ENCODE data around the gene RPL10. TPM values are rescaled to one million over a fixed set of nuclear protein-coding genes. Genes with fewer than 3 reads are reported as not detected.

Gene RPL10
- total RNA-seq, 1 experiment from 2014 or later, result 3,447 TPM

GRCh38 chrX:154439841-154440240 lies 41.7 kb downstream of the RPL10 start:
- Histone ChIP-seq H3K27me3 (ENCODE audit: insufficient read depth, low read depth) (no peaks in the 10 kb centered on the region), H3K4me1 (replicated peaks; ENCODE audit: insufficient read depth) (peaks cover 7% of the 10 kb centered on the region; the same call in 1 of the 2 replicates), H3K9me3 (ENCODE audit: insufficient read depth, low read depth) (no peaks in the 10 kb centered on the region), H2AFZ (no peak overlapping the region), H3K36me3 (ENCODE audit: low read depth) (no peaks in the 10 kb centered on the region), H3K9me2 (ENCODE audit: insufficient read depth) (no peaks in the 10 kb centered on the region), H3K4me2 (no peak overlapping the region), H3K79me2 (ENCODE audit: low read depth) (peaks cover 20% of the 10 kb centered on the region), H3F3A (ENCODE audit: insufficient read depth, low read depth) (peaks cover 13% of the 10 kb centered on the region; the same call in 1 of the 2 replicates), H4K20me1 (ENCODE audit: insufficient read depth) (no peaks in the 10 kb centered on the region), H3K4me3 (no peak overlapping the region), H3K27ac (no peak overlapping the region)
- intact Hi-C loops (cut with micrococcal nuclease; ENCODE audit: unreplicated experiment), result loop anchor here (5.0 kb wide), 1 partner anchor 43 kb away; the partner anchor contains the start of gene RPL10
- no peak for DNase-seq
- POLR2A ChIA-PET (ENCODE audit: unreplicated experiment), result no interaction called here
- CTCF ChIA-PET, result no interaction called here
- BruUV-seq (replicated peaks), result no TSS peak
- TF ChIP-seq CTCF (conservative IDR thresholded peaks at IDR 0.05), result no peak
- TF ChIP-seq EZH2 (IDR thresholded peaks at IDR 0.05; ENCODE audit: low read depth), result no peak

GRCh38 chrX:154440623-154441357 lies 42.6 kb downstream of the RPL10 start:
- CTCF ChIA-PET, result no interaction called here
- no peaks in the 10 kb centered on the region for H3K9me3 ChIP-seq (ENCODE audit: insufficient read depth, low read depth)
- no peak overlapping the region for H3K4me3 ChIP-seq
- H3K27me3 ChIP-seq (ENCODE audit: insufficient read depth, low read depth), result no peaks in the 10 kb centered on the region
- no peak overlapping the region for H3K4me2 ChIP-seq
- POLR2A ChIA-PET (ENCODE audit: unreplicated experiment), result interaction anchor here (0.6 to 0.7 kb wide), 2 partner anchors 66 to 622 kb away, joined by 4 read pairs; partner anchors contain the start of gene FLNA
- no peaks in the 10 kb centered on the region for H3K36me3 ChIP-seq (ENCODE audit: low read depth)
- no TSS peak for BruUV-seq (replicated peaks)
- peaks cover 25% of the 10 kb centered on the region for H3K79me2 ChIP-seq (ENCODE audit: low read depth)
- no peak for TF ChIP-seq CTCF (conservative IDR thresholded peaks at IDR 0.05)
- no peak for TF ChIP-seq EZH2 (IDR thresholded peaks at IDR 0.05; ENCODE audit: low read depth)
- H4K20me1 ChIP-seq (ENCODE audit: insufficient read depth), result no peaks in the 10 kb centered on the region
- H2AFZ ChIP-seq, result no peak overlapping the region
- no peak for DNase-seq
- H3K27ac ChIP-seq, result no peak overlapping the region
- peaks cover 7% of the 10 kb centered on the region; the same call in 1 of the 2 replicates for H3K4me1 ChIP-seq (replicated peaks; ENCODE audit: insufficient read depth)
- intact Hi-C loops (cut with micrococcal nuclease; ENCODE audit: unreplicated experiment), result loop anchor here (5.0 kb wide), 1 partner anchor 43 kb away; the partner anchor contains the start of gene RPL10
- peaks cover 13% of the 10 kb centered on the region; the same call in 1 of the 2 replicates for H3F3A ChIP-seq (ENCODE audit: insufficient read depth, low read depth)
- H3K9me2 ChIP-seq (ENCODE audit: insufficient read depth), result no peaks in the 10 kb centered on the region

GRCh38 chrX:154441564-154441963 lies 43.4 kb downstream of the RPL10 start:
- Histone ChIP-seq H3K9me3 (ENCODE audit: insufficient read depth, low read depth) (no peaks in the 10 kb centered on the region), H3K4me3 (no peak overlapping the region), H3K9me2 (ENCODE audit: insufficient read depth) (no peaks in the 10 kb centered on the region), H3K36me3 (ENCODE audit: low read depth) (no peaks in the 10 kb centered on the region), H4K20me1 (ENCODE audit: insufficient read depth) (no peaks in the 10 kb centered on the region), H3K27me3 (ENCODE audit: insufficient read depth, low read depth) (no peaks in the 10 kb centered on the region), H2AFZ (no peak overlapping the region), H3K27ac (no peak overlapping the region), H3F3A (ENCODE audit: insufficient read depth, low read depth) (peaks cover 13% of the 10 kb centered on the region; the same call in 1 of the 2 replicates), H3K4me2 (no peak overlapping the region), H3K4me1 (replicated peaks; ENCODE audit: insufficient read depth) (peaks cover 7% of the 10 kb centered on the region; the same call in 1 of the 2 replicates), H3K79me2 (ENCODE audit: low read depth) (peaks cover 25% of the 10 kb centered on the region)
- DNase-seq, result no peak
- ChIA-PET CTCF (interaction anchor here (1.0 kb wide), 1 partner anchor 69 kb away, joined by 5 read pairs; no protein-coding TSS in a partner anchor), POLR2A (ENCODE audit: unreplicated experiment) (interaction anchor here (0.6 kb wide), 1 partner anchor 11 kb away, joined by 8 read pairs; no protein-coding TSS in a partner anchor)
- TF ChIP-seq CTCF (conservative IDR thresholded peaks at IDR 0.05), result no peak
- TF ChIP-seq EZH2 (IDR thresholded peaks at IDR 0.05; ENCODE audit: low read depth), result no peak
- intact Hi-C loops (cut with micrococcal nuclease; ENCODE audit: unreplicated experiment), result loop anchor here (5.0 kb wide), 1 partner anchor 44 kb away; the partner anchor contains the start of gene RPL10
- no TSS peak for BruUV-seq (replicated peaks)
